SH-SY5Y (cell line): ENCODE measurements around the gene DNAH2.

Experiments
- GATA2 ChIP-seq: IDR thresholded peaks from 2 replicates; pipeline ENCODE4 v1.6.1; 2011; ENCODE audit warnings: mild to moderate bottlenecking, low read depth, low read length
- GATA3 ChIP-seq: IDR thresholded peaks from 2 replicates; pipeline ENCODE4 v1.6.1; 2011; ENCODE audit warnings: low read depth, mild to moderate bottlenecking, low read length, moderate library complexity

GRCh38 chr17:7880076-7880868, 162.7 kb downstream of the DNAH2 start:
- TF ChIP-seq GATA3 = no peak
- no peak for TF ChIP-seq GATA2
